Measurements from ENCODE around the gene BRD7.

DNA sequence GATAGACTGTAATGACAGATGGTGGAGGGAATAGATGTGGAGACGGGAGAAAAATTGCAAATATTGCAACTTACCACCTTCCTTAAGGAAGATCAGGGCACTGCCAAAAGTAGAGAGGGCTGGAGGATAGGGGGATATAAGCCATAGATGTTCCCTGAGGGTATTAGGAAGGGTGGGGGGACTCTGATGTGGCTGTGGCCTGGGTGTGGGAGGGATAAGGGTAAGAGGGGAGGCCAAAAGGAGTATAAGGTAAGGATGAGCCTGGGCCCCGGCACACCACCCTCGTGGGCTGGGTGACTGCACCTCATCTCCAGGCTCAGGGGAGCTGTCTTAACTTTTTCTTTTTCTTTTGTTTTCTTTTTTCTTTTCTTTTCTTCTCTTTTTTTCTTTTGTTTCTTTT, 30.6 kb upstream of the BRD7 start:
- TF ChIP-seq EED (IDR thresholded peaks at IDR 0.05; ENCODE audit: low read depth), result no peak
- TF ChIP-seq FOXK2 (IDR thresholded peaks at IDR 0.05), result no peak
- no peak for TF ChIP-seq CTCF (IDR thresholded peaks at IDR 0.05 in 2 of 3, conservative IDR thresholded peaks at IDR 0.05 in 1 of 3; ENCODE audit: control insufficient read depth in 2 of 3, extremely low read depth in 1 of 3, insufficient read depth in 1 of 3, low read depth in 3 of 3, low read length in 3 of 3)
- TF ChIP-seq POLR2AphosphoS5 (IDR thresholded peaks at IDR 0.05; ENCODE audit: low read length), result no peak

Measured in GM12878 (cell line).